GM19351 (cell line): ENCODE data around the gene OR51B5.
"Not testable (repeated sequence)": the region's sequence is repeated elsewhere in the genome, so short reads cannot be mapped to it uniquely, and the experiment has no call there.

Experiments used
- ATAC-seq: cut with Tn5 transposase; IDR thresholded peaks from one replicate; pipeline ENCODE4 v1.9.1; 2021; ENCODE audit warnings: mild to moderate bottlenecking, moderate library complexity; ENCODE audit not compliant: unreplicated experiment

The OR51B5 gene

GRCh38 chr11:5343474-5344335 lies at the start of gene OR51B5:
TSS of gene OR51B5 (minus strand) at chr11:5343524. CDS start at chr11:5343524, 0 bp downstream.
- ATAC-seq, result no peak

DNA sequence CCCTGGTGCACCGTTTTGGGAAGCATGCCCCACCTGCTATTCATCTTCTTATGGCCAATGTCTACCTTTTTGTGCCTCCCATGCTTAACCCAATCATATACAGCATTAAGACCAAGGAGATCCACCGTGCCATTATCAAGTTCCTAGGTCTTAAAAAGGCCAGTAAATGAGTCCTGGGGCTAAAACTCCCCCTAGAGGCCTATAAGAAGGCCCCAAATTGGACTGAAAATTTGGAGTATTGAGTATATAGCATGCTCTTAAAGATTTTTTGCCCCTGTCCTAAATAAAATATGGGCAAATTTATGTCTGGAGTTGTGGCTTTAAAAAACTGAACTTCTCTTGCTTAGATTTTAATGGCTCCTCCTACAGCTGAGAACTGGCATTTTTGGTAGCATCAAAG lies 46.9 kb upstream of the OR51B5 start:
- no peak for ATAC-seq

DNA sequence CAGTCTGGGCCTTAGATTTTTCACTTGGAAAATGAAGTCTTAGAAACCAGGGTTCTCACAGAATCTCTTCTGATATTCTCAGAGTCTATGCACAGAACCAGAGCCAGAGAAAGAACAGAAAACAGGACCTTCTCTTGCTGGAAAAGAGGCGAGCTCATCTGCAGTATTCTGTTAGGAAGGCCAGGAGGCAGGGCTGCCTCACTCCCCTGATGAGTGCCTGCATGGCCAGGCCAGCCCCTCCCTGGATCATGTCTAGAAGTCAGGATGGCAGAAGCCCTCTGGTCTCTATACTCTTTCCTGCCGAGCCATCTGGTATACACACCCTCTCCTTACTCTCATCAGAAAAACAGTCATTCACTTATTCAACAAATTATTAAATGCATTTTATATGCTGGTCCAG lies 41.0 kb upstream of the OR51B5 start:
- no peak for ATAC-seq

DNA sequence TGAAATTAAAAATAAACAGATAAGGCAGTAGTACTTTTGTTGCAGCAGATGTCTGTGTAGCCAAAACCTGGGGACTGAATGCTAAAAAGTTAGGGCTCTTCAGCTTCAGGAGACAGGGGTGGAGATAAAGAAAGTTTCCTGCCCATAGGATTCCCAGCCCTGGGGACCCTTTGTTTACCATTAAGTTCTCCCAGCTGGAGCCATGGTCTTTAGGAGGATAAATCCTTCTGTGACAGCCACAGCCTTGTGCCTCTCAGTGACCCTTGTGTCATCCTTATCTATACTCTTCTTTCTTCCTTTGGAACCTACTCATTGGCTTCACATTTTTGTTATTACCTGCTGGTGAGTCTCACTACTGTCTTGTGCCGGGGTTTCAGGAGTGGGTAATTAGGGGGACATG lies 40.3 kb upstream of the OR51B5 start, which contains the start of gene OR51M1:
TSS of gene OR51M1 (plus strand) at position 237 of the 400 bp plus-strand sequence. CDS start 5,587 bp downstream, outside the sequence.
- ATAC-seq, result no peak

GRCh38 chr11:5380740-5381342 lies 37.5 kb upstream of the OR51B5 start:
- peak; percentile 97 for ATAC-seq

DNA sequence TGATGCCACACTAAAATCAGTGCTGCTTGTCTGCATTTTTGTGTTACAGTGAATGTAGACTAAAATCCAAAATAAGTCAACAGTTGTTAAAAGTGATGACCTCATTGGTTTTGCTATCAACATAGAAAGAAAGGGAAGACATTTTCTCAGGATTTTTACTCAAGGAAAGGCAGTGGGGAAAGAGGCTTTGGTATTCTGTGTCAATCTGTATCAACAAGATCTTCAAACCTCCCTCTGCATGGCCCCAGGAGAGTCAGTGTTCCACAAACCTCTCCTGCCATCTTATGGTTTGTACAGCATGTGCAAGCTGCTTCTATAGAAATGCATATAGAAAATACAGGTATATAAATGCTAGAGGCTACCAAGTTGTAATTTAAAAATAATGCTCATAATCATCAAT lies 26.5 kb upstream of the OR51B5 start:
- ATAC-seq, result no peak

GRCh38 chr11:5368502-5369043 lies 25.2 kb upstream of the OR51B5 start:
- ATAC-seq, result no peak

- ATAC-seq, result no peak
Observed at GRCh38 chr11:5367448-5368074, 24.2 kb upstream of the OR51B5 start.

DNA sequence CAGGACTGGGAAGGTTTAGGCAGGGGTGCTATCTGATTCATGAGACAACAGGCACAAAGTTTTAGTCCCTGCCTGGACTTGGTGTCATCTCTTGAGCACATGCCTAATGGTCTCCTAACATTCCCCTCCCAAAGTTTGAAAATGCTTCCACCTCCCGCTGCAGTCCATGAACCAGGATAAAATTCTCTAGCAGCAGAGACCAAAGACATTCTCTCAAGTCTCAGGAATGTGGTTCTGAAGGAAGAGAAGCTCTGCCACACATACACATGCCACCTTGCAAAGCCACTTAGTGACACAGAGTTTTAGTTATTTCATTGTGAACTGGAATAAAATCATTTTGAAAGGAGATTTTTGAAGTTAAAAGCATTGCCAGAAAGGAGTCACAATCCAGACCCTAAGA lies 23.5 kb upstream of the OR51B5 start:
- no peak for ATAC-seq

DNA sequence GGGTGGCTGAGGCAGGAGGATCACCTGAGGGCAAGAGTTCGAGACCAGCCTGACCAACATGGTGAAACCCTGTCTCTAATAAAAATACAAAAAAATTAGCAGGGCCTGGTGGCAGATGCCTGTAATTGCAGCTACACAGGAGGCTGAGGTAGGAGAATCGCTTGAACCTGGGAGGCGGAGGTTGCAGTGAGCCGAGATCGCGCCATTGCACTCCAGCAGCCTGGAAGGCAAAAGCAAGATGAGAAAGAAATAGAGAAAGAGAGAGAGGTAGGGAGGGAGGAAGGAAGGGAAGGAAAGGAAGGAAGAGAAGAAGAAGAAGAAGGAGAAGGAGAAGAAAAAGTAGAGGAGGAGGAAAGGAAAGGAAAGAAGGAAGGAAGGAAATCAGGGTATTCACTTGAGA lies 23.0 kb upstream of the OR51B5 start:
- ATAC-seq, result not testable (repeated sequence)

DNA sequence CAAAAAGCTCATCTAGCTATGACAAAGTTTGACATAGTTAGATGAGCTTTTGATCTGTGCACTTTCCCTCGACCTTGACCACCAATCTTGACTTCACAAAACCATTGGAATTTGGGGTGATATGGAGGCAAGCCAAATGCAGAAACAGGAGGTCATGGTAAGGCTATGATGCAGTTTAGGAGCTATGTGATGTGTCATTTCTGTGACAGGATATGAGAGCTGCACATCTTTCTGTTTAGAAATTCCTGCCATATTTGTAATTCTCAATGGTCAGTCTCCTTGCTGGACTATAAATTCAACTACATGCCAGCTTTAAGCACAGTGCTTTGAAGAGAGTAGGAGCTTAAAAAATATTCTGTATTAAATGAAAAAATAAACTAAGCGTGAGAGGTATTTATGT lies 20.9 kb upstream of the OR51B5 start:
- no peak for ATAC-seq

DNA sequence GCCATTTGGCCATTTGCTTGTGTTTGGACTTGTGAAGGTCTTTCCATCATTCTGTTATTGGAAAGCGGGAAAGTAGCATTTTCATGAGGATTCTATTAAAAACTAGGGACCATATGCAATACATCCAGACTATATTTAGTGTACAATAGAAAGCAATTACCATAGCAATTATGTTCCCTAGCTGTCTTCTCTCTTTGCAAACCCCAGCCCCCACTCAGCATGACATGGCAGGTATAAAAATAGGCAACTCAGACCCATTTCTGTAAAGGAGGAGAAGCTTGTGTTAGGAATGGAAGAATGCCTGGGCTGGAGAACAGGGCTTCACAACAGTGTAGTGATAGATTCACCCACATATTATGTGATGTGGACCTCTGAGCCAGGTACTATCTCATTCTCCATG lies 20.4 kb upstream of the OR51B5 start:
- ATAC-seq, result no peak

GRCh38 chr11:5362017-5362625 lies 18.8 kb upstream of the OR51B5 start:
- ATAC-seq, result no peak

DNA sequence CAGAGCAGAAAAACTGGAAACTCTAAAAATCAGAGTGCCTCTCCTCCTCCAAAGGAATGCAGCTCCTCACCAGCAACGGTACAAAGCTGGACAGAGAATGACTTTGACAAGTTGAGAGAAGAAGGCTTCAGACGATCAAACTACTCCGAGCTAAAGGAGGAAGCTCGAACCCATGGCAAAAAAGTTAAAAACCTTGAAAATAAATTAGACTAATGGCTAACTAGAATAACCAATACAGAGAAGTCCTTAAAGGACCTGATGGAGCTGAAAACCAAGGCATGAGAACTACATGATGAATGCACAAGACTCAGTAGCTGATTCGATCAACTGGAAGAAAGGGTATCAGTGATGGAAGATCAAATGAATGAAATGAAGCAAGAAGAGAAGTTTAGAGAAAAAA lies 12.7 kb upstream of the OR51B5 start:
- ATAC-seq, result not testable (repeated sequence)

DNA sequence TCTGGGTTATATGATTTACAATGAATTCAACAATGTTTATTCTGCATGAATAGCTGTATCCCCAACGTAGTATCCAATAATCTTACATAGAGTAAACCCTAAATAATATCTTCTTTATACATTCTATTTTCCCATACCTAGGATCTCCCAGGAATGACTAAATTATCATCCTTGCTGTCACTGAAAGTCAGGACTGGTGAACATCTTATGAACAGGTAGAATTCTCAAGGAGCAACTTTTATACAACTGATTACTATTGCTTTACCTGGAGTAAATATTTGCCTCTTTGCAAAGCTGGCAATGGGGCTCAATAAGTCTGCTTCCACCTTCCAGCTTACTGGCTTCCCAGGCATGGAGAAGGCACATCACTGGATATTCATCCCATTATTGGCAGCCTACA lies 7.9 kb upstream of the OR51B5 start, which contains the start of gene OR51B6:
TSS of gene OR51B6 (plus strand) at position 301 of the 400 bp plus-strand sequence. CDS start at position 301, 0 bp downstream.
- no peak for ATAC-seq

GRCh38 chr11:5349550-5349949 lies 6.2 kb upstream of the OR51B5 start:
- ATAC-seq, result no peak

GRCh38 chr11:5348551-5349194 lies 5.3 kb upstream of the OR51B5 start:
- no peak for ATAC-seq

- no peak for ATAC-seq
Observed at GRCh38 chr11:5345831-5346230, 2.5 kb upstream of the OR51B5 start.

GRCh38 chr11:5339771-5340322 lies 3.5 kb downstream of the OR51B5 start:
- peak; percentile 36 for ATAC-seq

- not testable (repeated sequence) for ATAC-seq
Observed at GRCh38 chr11:5337253-5337652, 6.1 kb downstream of the OR51B5 start.
